GM18907 (cell line): ENCODE measurements around the gene BMPER.
A peak's percentile ranks its signal among the peaks of the same experiment; 100 is the strongest.

Experiments
- ATAC-seq: cut with Tn5 transposase; IDR thresholded peaks from one replicate; pipeline ENCODE4 v1.9.1; 2021; ENCODE audit warnings: mild to moderate bottlenecking, moderate library complexity; ENCODE audit not compliant: unreplicated experiment

Gene BMPER

GRCh38 chr7:33887266-33887975 is 17.9 kb upstream of the BMPER start:
- ATAC-seq = no peak

GRCh38 chr7:33888166-33888565 is 17.2 kb upstream of the BMPER start:
- ATAC-seq = no peak

- ATAC-seq = no peak
These were observed 12.4 kb upstream of the BMPER start for GRCh38 chr7:33892945-33893344.

GRCh38 chr7:33893377-33893776 is 12.0 kb upstream of the BMPER start:
- ATAC-seq = no peak

GRCh38 chr7:33895025-33895804 is 10.1 kb upstream of the BMPER start:
- ATAC-seq = peak; percentile 99

GRCh38 chr7:33900501-33900900 is 4.8 kb upstream of the BMPER start:
- no peak for ATAC-seq

GRCh38 chr7:33901199-33901598 is 4.1 kb upstream of the BMPER start:
- no peak for ATAC-seq

- ATAC-seq = no peak
These were observed 3.5 kb upstream of the BMPER start for GRCh38 chr7:33901847-33902246.

GRCh38 chr7:33902746-33903145 is 2.6 kb upstream of the BMPER start:
- ATAC-seq = no peak

- ATAC-seq = peak; percentile 32
These were observed 1.3 kb upstream of the BMPER start for GRCh38 chr7:33903791-33904680.

GRCh38 chr7:33904681-33905388 is 504 bp upstream of the BMPER start:
- ATAC-seq = peak; percentile 63

GRCh38 chr7:33906697-33907096 is 1.4 kb downstream of the BMPER start:
- no peak for ATAC-seq

GRCh38 chr7:33907625-33908024 is 2.3 kb downstream of the BMPER start:
- ATAC-seq = no peak

GRCh38 chr7:33909318-33909717 is 4.0 kb downstream of the BMPER start:
- ATAC-seq = no peak

- no peak for ATAC-seq
These were observed 4.4 kb downstream of the BMPER start for GRCh38 chr7:33909755-33910154.

GRCh38 chr7:33910756-33911155 is 5.4 kb downstream of the BMPER start:
- ATAC-seq = no peak

GRCh38 chr7:33916357-33917081 is 11.2 kb downstream of the BMPER start:
- no peak for ATAC-seq

GRCh38 chr7:33917661-33918060 is 12.3 kb downstream of the BMPER start:
- ATAC-seq = no peak

- ATAC-seq = no peak
These were observed 13.3 kb downstream of the BMPER start for GRCh38 chr7:33918438-33919143.
